GM06990 (cell line): ENCODE measurements around the gene ACOX3.

ENCODE experiments used
- DNase-seq: peaks from one replicate; pipeline ENCODE4 v3.0.0-alpha.2; 2011; ENCODE audit not compliant: insufficient read length; ENCODE audit errors: extremely low read depth
- H3K27me3 ChIP-seq: replicated peaks from 2 replicates; pipeline ENCODE4 v1.6.0; 2011; ENCODE audit warnings: low read length; ENCODE audit not compliant: control insufficient read depth, insufficient read depth
- H3K36me3 ChIP-seq: 2 replicates; pipeline ENCODE4 v1.5.1; 2011; ENCODE audit warnings: low read length; ENCODE audit not compliant: control insufficient read depth, insufficient read depth
- H3K4me3 ChIP-seq: replicated peaks from 2 replicates; pipeline ENCODE4 v1.5.1; 2011; ENCODE audit warnings: low read depth, mild to moderate bottlenecking, control low read depth, low read length
- CTCF ChIP-seq: IDR thresholded peaks from 2 replicates; pipeline ENCODE4 v1.5.1; 2011; ENCODE audit warnings: low read length, control low read depth, mild to moderate bottlenecking, inconsistent platforms; ENCODE audit not compliant: insufficient read depth, poor library complexity, severe bottlenecking

Gene ACOX3

GRCh38 chr4:8371596-8371995, 68.9 kb downstream of the ACOX3 start:
- H3K4me3 ChIP-seq, result no peak overlapping the region
- no peak for TF ChIP-seq CTCF
- DNase-seq, result no peak
- H3K36me3 ChIP-seq, result no peaks in the 10 kb centered on the region; the same call in 1 of the 2 replicates
- no peaks in the 10 kb centered on the region for H3K27me3 ChIP-seq

DNA sequence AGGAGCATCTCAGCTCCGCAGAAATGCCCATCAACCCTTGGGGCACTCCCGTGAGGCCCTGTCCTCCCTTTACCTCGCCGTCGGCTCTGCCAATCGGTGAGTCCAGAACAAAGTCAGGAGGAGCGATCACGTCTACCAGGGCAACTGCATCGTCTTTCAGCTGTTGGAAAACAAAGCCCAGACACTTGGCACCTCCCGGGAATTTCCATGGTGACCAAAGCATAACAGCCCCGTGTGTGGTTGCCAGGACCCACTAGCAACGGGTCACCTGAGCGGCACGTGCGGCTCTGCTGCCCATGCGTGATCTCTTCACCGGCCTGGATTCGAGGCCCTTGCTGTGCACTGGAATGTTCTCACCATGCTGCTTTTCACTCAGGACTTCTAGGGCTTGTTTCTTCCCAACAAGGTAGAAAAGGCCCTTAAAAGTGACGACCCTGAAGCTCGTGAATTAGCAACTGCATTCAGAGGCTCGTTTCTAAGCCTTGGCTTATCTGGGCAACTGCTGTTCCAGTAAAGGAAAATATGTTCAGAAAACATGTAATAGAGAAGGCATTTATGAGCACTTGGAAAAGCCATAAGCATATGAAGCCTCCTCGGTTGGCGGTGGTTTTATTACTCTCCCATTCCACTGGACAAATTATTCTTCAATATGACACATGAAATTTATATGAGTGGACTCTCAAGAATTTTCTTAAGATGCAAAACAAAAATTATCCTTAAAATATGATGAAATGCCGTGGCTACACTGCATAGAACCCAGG, 69.5 kb downstream of the ACOX3 start:
- no peaks in the 10 kb centered on the region for H3K27me3 ChIP-seq
- no peak for DNase-seq
- no peaks in the 10 kb centered on the region; the same call in 1 of the 2 replicates for H3K36me3 ChIP-seq
- no peak for TF ChIP-seq CTCF
- H3K4me3 ChIP-seq, result no peak overlapping the region

- Histone ChIP-seq H3K4me3 (no peak overlapping the region), H3K27me3 (no peaks in the 10 kb centered on the region)
- DNase-seq, result no peak
These were observed 70.3 kb downstream of the ACOX3 start for GRCh38 chr4:8370106-8370787.

DNA sequence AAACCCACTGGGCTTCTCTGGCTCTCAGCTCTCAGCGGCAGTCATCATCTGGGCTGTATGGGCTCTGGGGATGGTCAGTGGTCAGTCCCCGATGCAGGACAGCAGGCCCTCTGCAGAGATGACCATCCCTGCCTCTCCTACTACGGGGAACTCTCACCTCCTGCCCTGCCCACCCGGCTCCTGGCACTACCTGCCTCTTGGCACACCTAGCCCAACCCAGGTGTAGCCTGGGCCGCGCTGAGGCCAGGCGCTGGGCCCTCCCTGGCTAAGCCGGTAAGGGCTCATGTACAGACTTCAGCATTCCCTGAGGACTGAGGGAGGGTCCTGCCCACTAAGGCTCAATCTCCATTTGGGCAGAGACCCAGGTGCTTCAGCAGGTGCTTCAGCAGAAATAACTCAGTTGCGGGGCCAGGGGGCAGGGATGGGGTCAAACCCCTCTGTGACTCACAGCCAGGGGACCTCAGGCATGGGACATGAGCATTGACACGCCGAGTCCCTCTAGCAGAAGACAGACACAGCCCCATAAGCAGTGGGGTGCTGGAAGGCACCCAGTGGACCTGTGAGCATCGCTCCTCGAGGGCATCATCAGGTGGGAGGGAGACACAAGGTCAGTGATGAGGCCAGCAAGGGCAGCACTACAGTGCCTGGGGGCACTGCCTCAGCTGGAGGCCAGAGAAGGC, 71.0 kb downstream of the ACOX3 start:
- Histone ChIP-seq H3K27me3 (no peaks in the 10 kb centered on the region), H3K4me3 (no peak overlapping the region), H3K36me3 (no peaks in the 10 kb centered on the region; the same call in 1 of the 2 replicates)
- no peak for DNase-seq
- no peak for TF ChIP-seq CTCF

More at GRCh38 chr4:8370106-8370787, 70.3 kb downstream of the ACOX3 start:
- TF ChIP-seq CTCF, result no peak
- H3K36me3 ChIP-seq, result no peaks in the 10 kb centered on the region; the same call in 1 of the 2 replicates

- TF ChIP-seq CTCF, result no peak
- Histone ChIP-seq H3K36me3 (no peaks in the 10 kb centered on the region; the same call in 1 of the 2 replicates), H3K4me3 (no peak overlapping the region), H3K27me3 (no peaks in the 10 kb centered on the region)
- DNase-seq, result no peak
These were observed 71.5 kb downstream of the ACOX3 start for GRCh38 chr4:8368998-8369397.
